Activated naive CD4-positive, alpha-beta T cell treated with anti-CD3 and anti-CD28 coated beads, Interleukin-2, amount 50 U/mL, for 72 hours (primary cell): ENCODE data around the gene CCBE1. TPM values are rescaled to one million over a fixed set of nuclear protein-coding genes. Genes with fewer than 3 reads are reported as not detected.

Experiments
- ATAC-seq, 2 donors: fragments of 150-1000 bp; cut with Tn5 transposase; 2 replicates each; pipeline ENCODE4 v1.10.0; 2021; ENCODE audit warnings: mild to moderate bottlenecking in 2 of 2, moderate library complexity in 2 of 2
- DNase-seq, 2 donors: peaks; one replicate each; pipeline ENCODE4 v3.0.0; 2021 to 2022; ENCODE audit warnings: low spot score in 2 of 2
- H3K27ac Mint-ChIP-seq, 2 donors: one replicate each; pipeline ENCODE4 v1.8.0; 2022; ENCODE audit warnings: mild to moderate bottlenecking in 2 of 2, mixed read lengths in 2 of 2
- H3K36me3 Mint-ChIP-seq, 2 donors: one replicate each; pipeline ENCODE4 v1.8.0; 2022; ENCODE audit warnings: mixed read lengths in 2 of 2
- H3K9me3 Mint-ChIP-seq, 2 donors: one replicate each; pipeline ENCODE4 v1.8.0; 2022; ENCODE audit warnings: mixed read lengths in 2 of 2
- total RNA-seq, 2 donors: library from RNA; stranded (reverse); gene quantifications; one replicate each; pipeline ENCODE4 v1.2.3, GENCODE V29; 2022

CCBE1 gene
- total RNA-seq, 2 donors from 2014 or later, result 0.08 to 0.27 TPM

DNA sequence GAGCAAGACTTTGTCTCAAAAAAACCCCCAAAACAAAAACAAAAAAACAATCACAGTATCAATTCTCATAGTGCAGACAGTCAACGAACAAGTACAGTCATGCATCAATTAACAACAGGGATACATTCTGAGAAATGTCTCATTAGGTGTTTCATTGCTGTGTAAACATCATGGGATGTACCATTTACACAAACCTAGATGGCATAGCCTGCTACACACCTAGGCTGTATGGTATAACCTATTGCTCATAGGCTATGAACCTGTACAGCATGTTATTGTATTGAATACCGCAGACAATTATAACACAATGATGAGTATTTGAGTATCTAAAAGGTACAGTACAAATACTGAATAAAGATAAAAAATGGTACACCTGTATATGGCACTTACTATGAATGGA lies 270.4 kb downstream of the CCBE1 start:
- no peak for ATAC-seq
- H3K36me3 Mint-ChIP-seq, result no peaks in the 10 kb centered on the region
- H3K9me3 Mint-ChIP-seq, result no peaks in the 10 kb centered on the region
- DNase-seq, result no peak
- no peak overlapping the region for H3K27ac Mint-ChIP-seq

DNA sequence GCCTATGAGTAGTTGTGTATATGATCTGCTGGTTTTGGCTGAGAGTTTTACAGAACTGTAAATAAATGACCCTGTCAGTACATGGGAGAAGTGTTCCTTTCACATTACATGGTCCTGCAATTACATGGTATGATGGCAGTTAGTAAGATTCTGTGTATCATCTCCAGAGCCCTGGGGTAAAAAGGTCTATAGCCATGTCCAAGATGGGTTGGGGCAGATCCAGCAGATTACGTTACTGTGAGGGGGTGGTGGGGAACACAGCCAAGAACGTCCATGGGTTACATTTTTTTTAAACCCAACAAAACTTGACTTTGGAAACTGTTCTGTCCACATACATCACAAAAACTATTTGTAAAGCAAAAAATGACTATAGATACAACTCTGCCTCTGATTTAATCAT lies 274.0 kb downstream of the CCBE1 start:
- Mint-ChIP-seq H3K36me3 (no peaks in the 10 kb centered on the region), H3K9me3 (no peaks in the 10 kb centered on the region), H3K27ac (no peak overlapping the region)
- no peak for DNase-seq
- no peak for ATAC-seq

DNA sequence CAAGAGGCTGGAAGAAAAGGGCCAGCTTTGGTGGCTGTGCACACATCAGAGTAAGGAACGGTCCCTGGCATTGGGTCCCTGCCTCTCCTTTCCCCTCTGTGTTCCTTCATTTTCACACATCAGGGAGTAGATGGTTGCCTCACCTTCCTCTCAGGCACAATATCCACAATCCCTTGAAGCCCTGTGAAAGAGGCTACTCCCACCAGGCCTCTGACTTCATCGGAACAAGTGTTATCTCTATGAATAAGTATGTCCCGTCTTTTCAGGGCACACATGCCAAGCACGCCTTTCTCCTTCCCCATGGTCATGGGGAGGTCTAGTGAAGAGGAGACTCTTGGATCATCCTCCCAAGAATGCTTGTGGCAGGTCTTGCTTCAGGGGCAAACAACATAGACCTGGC lies 277.0 kb downstream of the CCBE1 start:
- ATAC-seq (no peak), DNase-seq (no peak)
- peaks cover 0 to 5% of the 10 kb centered on the region in 2 donors for H3K9me3 Mint-ChIP-seq
- no peaks in the 10 kb centered on the region for H3K36me3 Mint-ChIP-seq
- H3K27ac Mint-ChIP-seq, result no peak overlapping the region

DNA sequence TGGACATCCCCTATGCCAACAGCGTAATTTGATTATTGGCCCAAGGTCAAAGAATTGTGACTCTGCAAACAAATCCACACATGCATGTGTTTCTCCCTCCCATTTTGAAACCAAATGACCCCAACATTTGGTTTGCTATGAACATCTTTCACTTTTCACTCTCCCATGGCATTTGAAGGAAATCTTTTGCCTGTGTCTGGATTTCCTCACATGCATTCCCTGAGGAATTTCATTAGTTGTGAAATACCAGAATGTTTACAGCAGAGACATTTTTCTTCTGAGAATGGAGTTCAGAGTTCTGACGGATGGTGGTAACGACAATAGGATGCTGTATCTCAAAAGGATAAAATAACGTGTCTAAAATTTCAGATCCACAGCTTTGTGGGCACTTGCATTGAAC lies 277.8 kb downstream of the CCBE1 start:
- Mint-ChIP-seq H3K36me3 (no peaks in the 10 kb centered on the region), H3K9me3 (peaks cover 0 to 5% of the 10 kb centered on the region in 2 donors), H3K27ac (no peak overlapping the region)
- ATAC-seq (no peak), DNase-seq (no peak)

DNA sequence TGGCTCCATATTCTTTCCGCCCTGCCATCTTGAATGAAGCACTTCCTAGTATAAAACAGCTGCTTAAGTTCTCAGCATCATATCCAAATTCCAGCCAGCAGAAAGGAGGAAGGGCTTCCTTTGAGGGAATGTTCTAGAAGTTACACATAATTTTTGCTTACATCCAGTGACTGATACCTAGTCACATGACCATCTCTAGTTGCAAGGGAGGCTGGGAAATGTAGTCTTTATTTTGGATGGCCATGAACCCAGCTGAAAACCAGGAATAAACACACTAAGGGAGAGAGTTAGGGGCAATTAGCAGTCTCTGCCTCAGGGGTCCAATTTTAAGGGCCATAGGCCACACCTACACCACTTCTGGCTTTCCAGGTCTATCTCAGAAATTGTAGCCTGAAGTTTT lies 280.4 kb downstream of the CCBE1 start:
- peaks cover 0 to 5% of the 10 kb centered on the region in 2 donors for H3K9me3 Mint-ChIP-seq
- no peak for ATAC-seq
- H3K27ac Mint-ChIP-seq, result no peak overlapping the region
- DNase-seq, result no peak
- no peaks in the 10 kb centered on the region for H3K36me3 Mint-ChIP-seq

DNA sequence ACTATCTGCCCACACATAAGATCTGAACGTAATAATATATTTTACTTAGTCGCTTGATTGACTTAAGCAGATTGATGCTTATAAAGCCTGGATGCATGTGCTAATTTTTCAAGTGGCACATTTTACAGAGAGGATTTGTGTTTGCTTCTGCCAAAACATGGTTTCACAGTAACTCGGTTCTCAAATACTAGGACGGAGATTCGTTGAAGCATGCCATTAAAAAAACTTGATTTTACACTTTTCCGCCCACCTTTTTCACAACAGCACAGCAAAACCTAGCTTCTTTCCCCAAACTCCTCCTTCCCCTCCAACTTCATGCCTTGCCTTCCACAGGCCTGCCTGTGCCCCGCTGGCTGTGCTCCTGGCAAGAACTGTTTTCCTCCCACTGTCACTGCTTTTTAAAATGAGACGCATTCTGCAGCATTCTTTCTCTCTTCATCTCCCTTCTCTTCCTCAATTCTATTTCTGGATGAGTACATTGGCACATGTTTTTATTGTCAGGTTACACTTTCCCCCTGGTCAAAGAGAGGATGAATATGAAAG lies 283.0 kb downstream of the CCBE1 start:
- DNase-seq (no peak), ATAC-seq (no peak)
- no peaks in the 10 kb centered on the region for H3K36me3 Mint-ChIP-seq
- H3K9me3 Mint-ChIP-seq, result peaks cover 0 to 5% of the 10 kb centered on the region in 2 donors
- no peak overlapping the region for H3K27ac Mint-ChIP-seq

DNA sequence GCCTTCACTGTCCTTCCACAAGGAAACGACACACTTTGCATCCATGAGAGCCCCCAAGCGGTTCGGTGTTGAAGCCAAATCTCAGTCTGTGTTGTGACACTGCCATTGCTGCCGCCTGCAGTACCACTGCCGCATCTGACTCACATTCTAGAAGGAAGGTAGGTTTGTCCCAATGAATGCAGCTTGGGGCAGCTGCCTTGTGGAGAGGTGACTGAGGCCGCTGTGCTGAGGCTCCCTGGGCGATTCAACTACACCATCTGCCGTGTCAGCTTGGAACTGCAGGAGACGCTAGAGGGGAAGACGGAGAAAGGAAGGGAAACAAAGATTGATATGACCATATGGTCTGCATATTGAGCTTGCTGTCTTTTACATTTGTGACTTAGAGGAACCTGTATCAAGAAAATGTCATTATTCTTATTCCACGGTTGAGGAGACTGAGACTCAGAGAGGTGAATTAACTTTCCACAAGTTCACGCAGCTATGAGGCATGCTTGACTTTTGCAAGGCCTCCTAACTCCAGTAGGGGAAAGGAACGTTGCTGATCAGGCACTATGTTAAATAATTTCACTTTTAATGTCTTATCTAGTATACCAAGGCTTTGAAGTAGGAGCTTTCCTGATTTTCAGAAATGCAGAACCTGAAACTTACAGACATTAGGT lies 294.7 kb downstream of the CCBE1 start:
- H3K27ac Mint-ChIP-seq, result no peak overlapping the region
- DNase-seq, result peak; percentile 68 to 76
- no peaks in the 10 kb centered on the region for H3K36me3 Mint-ChIP-seq
- no peaks in the 10 kb centered on the region for H3K9me3 Mint-ChIP-seq
- ATAC-seq, result peak; percentile 100

DNA sequence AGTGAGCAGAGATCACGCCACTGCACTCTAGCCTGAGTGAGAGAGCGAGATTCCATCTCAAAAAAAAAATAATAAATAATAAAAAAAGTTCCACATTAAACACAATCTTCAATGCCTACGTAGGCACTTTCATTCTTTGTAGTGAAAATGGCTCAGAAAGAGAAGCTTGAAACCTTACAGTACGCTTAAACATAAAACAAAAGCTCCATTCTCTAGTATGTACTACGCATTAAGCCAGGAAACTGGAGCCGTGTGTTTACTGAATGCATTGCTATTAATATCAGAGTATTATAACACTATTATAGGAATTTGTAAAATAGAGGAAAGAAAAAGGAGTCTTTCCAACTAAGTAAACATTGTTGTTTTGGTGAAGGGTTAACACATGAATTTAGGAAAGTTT lies 296.8 kb downstream of the CCBE1 start:
- no peak for ATAC-seq
- Mint-ChIP-seq H3K27ac (no peak overlapping the region), H3K36me3 (no peaks in the 10 kb centered on the region), H3K9me3 (no peaks in the 10 kb centered on the region)
- no peak for DNase-seq

DNA sequence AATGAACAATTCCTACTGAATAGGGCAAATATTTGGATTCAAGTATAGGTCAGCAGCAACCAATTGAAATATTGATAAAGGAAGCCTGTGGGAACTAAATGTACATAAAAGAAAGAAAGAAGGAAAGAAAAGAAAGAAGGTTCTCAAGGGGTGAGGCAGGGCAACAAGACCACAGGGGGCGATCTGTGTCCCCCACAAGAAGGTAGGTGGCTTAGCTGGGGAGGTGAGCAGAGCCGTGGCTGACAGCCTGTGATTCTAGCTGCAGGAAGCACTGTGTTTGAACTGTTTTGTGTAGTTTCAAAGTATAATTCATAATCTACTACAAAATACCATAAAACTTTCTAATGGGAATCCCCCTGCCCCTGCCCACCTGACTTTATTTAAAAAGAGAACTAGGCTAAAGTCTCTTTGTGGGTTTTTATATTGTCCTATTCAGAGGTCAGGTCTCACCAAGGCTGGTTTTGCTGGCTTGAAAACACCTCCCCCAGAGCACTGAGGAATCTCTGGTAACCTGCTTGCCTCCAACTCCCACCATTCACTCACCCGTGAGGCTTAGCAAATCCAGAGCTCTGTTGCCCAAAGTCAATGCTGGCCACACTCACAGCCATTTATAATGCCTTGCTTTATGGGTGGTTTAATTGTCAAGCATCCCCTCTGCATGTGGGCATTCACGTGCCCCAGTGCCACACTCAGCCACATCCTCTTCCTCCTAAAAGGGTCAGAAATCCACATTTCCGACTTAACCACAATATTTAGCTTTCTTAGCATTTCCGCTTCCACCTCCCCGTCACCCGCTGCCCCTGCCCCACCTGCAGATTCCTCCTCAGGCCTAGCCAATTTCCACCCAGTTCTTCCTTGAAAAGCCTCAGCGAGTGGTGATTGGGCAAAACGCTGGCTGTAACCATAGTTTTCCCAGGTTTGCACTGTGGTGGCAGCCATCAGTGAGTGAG lies 301.7 kb downstream of the CCBE1 start:
- Mint-ChIP-seq H3K27ac (no peak overlapping the region), H3K9me3 (no peaks in the 10 kb centered on the region), H3K36me3 (no peaks in the 10 kb centered on the region)
- no peak for DNase-seq
- ATAC-seq, result no peak

DNA sequence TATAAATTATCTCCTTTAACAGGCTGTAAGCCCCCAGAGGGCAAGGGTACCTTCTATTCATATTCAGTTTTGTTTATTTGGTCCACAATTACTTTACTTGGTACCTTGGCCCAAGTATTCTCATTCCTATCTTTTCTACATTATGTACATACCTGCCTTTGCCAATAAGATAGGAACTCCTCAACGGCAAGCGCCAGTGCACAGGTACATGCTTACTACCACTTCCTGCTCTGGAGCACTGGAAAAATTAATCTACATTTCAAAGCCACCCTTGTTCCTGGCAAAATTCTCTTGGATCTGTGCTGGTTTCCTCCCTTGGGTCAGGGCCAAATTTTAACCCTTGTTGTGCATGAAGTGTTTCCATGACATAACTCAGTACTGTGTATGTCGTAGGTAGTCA lies 303.8 kb downstream of the CCBE1 start:
- Mint-ChIP-seq H3K27ac (no peak overlapping the region), H3K9me3 (no peaks in the 10 kb centered on the region), H3K36me3 (no peaks in the 10 kb centered on the region)
- ATAC-seq, result no peak
- DNase-seq, result no peak

DNA sequence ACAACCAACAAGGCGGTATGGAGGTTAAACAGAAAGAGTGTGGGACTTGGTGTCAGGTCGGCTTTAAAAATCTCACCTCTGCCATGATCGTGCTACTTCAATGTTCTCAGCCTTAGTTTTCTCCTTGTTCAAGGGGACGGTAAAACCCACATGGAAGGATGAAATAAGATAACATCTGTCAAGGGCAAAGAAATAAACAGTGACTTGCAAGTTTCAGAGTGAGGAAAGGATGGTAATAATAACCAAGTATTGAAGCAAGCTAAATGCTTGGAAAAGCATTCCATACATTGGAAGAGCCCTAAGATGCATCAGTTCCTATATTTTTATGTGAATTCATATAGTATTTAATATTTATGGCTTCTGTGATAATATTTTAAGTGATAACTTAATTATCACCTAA lies 308.4 kb downstream of the CCBE1 start:
- no peaks in the 10 kb centered on the region for H3K36me3 Mint-ChIP-seq
- no peak for DNase-seq
- H3K27ac Mint-ChIP-seq, result no peak overlapping the region
- ATAC-seq, result no peak
- H3K9me3 Mint-ChIP-seq, result no peaks in the 10 kb centered on the region

DNA sequence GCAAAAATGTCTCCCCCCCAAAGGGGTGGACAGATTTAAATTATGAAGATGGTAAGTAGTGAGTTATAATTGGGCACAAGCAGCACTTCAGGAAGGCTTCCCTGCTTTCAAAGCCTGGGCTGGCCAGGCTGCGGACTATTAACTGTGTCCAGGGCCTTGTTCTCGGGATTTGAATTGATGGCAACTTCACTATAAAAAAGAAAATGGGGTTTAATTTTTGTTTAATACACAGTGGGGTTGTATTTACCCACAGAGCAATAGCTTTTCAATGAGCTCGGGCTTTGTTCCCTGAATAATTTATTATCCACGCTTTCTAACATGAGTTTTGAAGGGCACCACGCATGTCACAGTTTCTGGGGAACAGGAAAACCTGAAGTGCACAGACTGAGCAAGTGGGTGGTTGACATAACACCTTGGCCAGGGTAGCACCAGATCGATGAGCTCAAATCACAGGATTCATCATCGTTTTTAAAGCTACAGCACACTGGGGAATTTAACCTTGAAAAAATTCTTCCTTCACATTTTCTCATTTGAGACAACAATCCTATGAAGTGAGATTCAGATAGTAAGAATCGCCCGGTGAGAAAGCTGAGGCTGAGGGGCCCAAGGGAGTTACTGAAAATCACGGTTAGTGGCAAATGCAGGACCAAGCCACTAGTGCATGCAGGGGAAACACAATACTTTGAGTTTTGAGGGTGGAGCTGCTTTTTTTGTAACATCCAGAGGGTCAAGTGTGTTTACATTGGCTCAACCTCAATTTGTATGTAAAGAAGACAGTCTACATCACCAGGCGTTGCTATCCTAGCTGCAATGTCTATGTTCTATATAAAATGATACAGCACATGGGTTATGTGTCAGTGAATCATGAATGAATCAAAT lies 309.3 kb downstream of the CCBE1 start:
- DNase-seq, result no peak
- no peak overlapping the region for H3K27ac Mint-ChIP-seq
- H3K9me3 Mint-ChIP-seq, result no peaks in the 10 kb centered on the region
- no peak for ATAC-seq
- H3K36me3 Mint-ChIP-seq, result no peaks in the 10 kb centered on the region

DNA sequence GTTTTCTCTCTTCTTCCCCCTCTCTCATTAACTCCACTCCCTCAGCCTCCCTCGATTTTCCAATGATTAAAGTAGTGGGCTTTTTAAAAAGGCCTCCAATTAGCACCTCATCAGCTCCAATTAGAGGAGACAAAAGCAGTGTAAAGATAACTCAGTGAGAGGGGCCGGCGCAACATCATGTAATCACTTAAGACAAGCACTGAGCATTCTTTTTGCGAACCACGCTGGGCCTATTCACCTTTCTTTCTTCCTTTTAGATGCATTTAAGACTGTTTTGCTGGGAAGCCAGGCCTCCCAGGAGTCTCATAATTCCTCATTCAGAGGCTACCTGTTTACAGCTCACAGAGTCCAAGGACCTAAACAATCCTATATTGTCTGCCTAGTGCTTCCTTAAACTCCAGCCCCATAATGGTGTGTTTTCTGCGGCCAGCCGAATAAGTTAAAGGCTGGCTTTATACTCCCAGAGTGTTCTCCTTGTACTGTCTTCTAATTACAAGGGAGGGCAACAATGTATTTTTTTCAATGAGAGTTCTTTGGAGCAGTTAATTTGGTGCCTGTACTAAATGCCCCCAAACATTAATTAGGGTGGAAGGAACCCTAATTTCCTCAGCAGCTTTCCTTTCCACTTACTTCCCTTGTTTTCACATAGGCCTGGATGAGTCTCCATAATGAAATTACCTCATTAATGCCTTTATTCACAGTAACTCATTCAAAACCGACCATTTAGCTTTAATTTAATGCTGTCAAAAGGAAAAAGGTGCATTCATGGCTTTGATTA lies 310.1 kb downstream of the CCBE1 start:
- Mint-ChIP-seq H3K27ac (no peak overlapping the region), H3K9me3 (no peaks in the 10 kb centered on the region), H3K36me3 (no peaks in the 10 kb centered on the region)
- ATAC-seq, result no peak
- DNase-seq, result no peak

DNA sequence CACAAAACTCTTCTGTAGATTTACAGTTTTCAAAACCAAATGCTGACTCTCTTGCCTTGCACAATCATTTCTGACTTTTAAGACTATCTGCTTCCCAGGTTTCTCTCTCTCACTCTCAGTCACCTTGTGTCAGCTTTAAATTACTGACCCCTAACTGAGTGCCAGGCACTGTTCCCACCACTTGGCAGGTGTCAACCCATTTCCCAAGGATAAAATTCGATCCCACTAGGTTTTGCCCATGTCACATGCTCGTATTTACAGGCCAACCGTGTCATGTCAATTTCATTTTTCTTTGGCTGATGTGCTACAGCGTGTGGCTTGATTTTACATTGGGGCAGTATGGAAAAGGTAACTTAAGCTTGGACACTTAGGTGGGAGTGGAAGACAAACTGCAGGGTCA lies 312.0 kb downstream of the CCBE1 start:
- ATAC-seq (no peak), DNase-seq (no peak)
- Mint-ChIP-seq H3K27ac (no peak overlapping the region), H3K36me3 (no peaks in the 10 kb centered on the region), H3K9me3 (no peaks in the 10 kb centered on the region)

DNA sequence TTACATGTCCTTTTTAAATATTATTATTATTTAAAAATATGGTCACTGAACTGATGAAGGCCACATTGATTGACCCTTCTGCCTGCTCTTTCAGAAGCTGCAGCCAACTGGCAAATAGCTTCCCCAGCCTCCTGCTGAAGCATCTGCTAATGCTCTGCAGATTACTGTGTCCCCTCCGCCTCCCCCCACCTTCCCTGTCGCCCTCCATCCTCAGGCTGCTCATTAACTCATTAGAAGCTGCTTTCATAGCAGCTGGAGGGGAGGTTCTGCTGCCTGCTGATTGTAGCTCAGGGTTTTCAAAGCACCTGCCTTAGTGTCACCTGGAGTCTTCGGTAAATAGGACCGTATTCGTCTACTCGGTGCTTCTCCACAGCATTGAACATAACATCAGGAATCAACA lies 313.4 kb downstream of the CCBE1 start:
- H3K36me3 Mint-ChIP-seq, result no peaks in the 10 kb centered on the region
- ATAC-seq (no peak), DNase-seq (no peak)
- H3K27ac Mint-ChIP-seq, result no peak overlapping the region
- H3K9me3 Mint-ChIP-seq, result no peaks in the 10 kb centered on the region

DNA sequence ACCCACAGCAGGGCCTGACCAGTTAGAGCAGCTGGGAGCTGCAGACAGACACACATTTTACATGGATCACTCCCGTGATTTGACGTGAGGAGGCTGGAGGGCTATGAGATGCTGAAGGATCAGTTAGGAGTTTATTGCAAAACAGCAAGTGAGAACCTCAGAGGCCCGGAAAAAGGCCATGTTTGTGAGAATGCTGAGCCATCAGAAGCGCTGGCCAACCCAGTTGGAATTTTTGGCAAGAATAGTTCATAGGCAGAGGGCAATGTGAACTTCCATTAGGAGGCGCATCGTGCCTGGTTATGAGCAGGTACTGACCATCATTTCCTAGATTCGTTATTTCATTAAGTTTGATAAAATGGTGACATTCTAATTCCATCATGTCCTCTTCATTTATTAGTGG lies 314.8 kb downstream of the CCBE1 start:
- Mint-ChIP-seq H3K36me3 (no peaks in the 10 kb centered on the region), H3K9me3 (no peaks in the 10 kb centered on the region), H3K27ac (no peak overlapping the region)
- DNase-seq (no peak), ATAC-seq (no peak)
